Vagina (tissue), 2 donors: ENCODE data around the gene PRDM15. TPM values are rescaled to one million over a fixed set of nuclear protein-coding genes. Genes with fewer than 3 reads are reported as not detected.

Experiments used
- DNase-seq, 2 donors: peaks; one replicate each; pipeline ENCODE4 v3.0.0-alpha.2; 2017; ENCODE audit errors: extremely low spot score in 2 of 2
- H3K27ac ChIP-seq: fragments of 200-600 bp; sonication (generic); one replicate; pipeline ENCODE4 v1.5.1; 2019
- H3K27me3 ChIP-seq: fragments of 200-600 bp; sonication (generic); one replicate; pipeline ENCODE4 v1.5.1; 2019
- H3K36me3 ChIP-seq, 2 donors: fragments of 200-600 bp; sonication (generic); one replicate each; pipeline ENCODE4 v1.5.1; 2017 to 2019
- H3K4me1 ChIP-seq: fragments of 200-600 bp; sonication (generic); one replicate; pipeline ENCODE4 v1.5.1; 2019
- H3K4me3 ChIP-seq, 2 donors: fragments of 200-600 bp; sonication (generic); 1 replicate in 1 of 2; 2 replicates in 1 of 2; pipeline ENCODE4 v1.5.1; 2016 to 2019
- H3K9me3 ChIP-seq: fragments of 200-600 bp; sonication (generic); one replicate; pipeline ENCODE4 v1.5.1; 2019
- POLR2A ChIP-seq, 2 donors: fragments of 450-650 bp; IDR thresholded peaks; one replicate each; pipeline ENCODE4 v1.6.1; 2017; ENCODE audit warnings: antibody characterized with exemption in 2 of 2, mild to moderate bottlenecking in 2 of 2, moderate library complexity in 2 of 2
- POLR2AphosphoS5 ChIP-seq, 2 donors: sonication (generic); formaldehyde crosslinking; IDR thresholded peaks; one replicate each; pipeline ENCODE4 v1.9.0; 2017; ENCODE audit warnings: antibody characterized with exemption in 2 of 2, mild to moderate bottlenecking in 2 of 2, low read depth in 1 of 2; ENCODE audit not compliant: insufficient read depth in 1 of 2
- intact Hi-C: fragments of 100-400 bp; cut with DNase I; formaldehyde crosslinking; loops from one replicate; pipeline ENCODE4 v1.15.1; 2023
- total RNA-seq: library from RNA; depleted of rRNA; stranded (reverse); fragments of >200 nt; gene quantifications from one replicate; pipeline ENCODE4 v1.2.3, GENCODE V29; 2016
- TF ChIP-seq, protein P1 (sequence below), 3 experiments: fragments of 450-650 bp in 2 of 3; fragments of 200-600 bp in 1 of 3; sonication (generic) in 1 of 3; IDR thresholded peaks; one replicate each; pipeline ENCODE4 v1.5.1; 2017 to 2019; ENCODE audit warnings: antibody characterized with exemption in 3 of 3, mild to moderate bottlenecking in 2 of 3, moderate library complexity in 2 of 3

The PRDM15 gene
- total RNA-seq, 1 donor from 2014 or later: 31.2 TPM

DNA sequence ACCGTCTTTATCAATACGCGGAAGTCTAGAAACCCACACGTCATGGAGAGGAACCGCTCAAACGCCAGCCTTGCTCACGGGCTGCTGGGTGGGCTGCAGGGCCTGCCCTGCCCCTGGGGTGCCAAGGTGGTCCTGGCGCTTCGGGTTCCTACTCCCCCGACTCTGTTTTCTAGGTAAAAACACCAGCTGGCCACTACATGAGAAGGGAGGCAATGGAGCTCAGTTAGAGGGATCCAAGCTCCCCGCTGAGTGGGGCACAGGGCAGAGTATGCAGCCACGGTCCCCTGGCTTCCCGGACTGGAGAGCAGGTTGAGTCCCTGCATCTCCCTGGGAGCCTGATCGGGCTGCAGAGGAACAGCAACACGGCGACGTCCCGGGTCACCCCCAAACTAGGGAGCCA lies 71.0 kb downstream of the PRDM15 start:
- no peak for TF ChIP-seq POLR2A (IDR thresholded peaks at IDR 0.05)
- no peak for TF ChIP-seq POLR2AphosphoS5 (IDR thresholded peaks at IDR 0.05; ENCODE audit: insufficient read depth in 1 of 2, low read depth in 1 of 2)
- TF ChIP-seq, protein P1, sequence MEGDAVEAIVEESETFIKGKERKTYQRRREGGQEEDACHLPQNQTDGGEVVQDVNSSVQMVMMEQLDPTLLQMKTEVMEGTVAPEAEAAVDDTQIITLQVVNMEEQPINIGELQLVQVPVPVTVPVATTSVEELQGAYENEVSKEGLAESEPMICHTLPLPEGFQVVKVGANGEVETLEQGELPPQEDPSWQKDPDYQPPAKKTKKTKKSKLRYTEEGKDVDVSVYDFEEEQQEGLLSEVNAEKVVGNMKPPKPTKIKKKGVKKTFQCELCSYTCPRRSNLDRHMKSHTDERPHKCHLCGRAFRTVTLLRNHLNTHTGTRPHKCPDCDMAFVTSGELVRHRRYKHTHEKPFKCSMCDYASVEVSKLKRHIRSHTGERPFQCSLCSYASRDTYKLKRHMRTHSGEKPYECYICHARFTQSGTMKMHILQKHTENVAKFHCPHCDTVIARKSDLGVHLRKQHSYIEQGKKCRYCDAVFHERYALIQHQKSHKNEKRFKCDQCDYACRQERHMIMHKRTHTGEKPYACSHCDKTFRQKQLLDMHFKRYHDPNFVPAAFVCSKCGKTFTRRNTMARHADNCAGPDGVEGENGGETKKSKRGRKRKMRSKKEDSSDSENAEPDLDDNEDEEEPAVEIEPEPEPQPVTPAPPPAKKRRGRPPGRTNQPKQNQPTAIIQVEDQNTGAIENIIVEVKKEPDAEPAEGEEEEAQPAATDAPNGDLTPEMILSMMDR (IDR thresholded peaks at IDR 0.05): no peak
- Histone ChIP-seq H3K36me3 (peaks cover 0 to 9% of the 10 kb centered on the region in 2 donors), H3K27me3 (no peaks in the 10 kb centered on the region), H3K4me3 (no peak overlapping the region), H3K4me1 (no peaks in the 10 kb centered on the region), H3K27ac (no peak overlapping the region), H3K9me3 (no peaks in the 10 kb centered on the region)
- intact Hi-C loops: no loop called here
- DNase-seq: no peak

DNA sequence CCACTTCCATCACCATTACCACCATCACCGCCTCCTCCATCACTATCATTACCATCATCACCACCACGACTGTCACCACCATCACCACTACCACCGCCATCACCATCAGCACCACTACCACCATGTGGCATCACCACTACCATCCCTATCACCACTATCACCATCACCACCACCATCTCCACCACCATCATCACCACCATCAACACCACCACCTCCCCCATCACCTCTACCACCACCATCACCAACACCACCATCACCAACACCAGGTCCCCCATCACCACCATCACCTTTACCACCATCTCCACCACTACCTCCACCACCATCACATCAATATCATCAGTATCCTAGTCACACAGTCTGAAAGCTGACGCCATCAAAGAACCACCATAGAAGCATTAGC lies 72.4 kb downstream of the PRDM15 start:
- no peaks in the 10 kb centered on the region for H3K27me3 ChIP-seq
- H3K36me3 ChIP-seq: peaks cover 0 to 8% of the 10 kb centered on the region in 2 donors
- H3K9me3 ChIP-seq: no peaks in the 10 kb centered on the region
- H3K4me1 ChIP-seq: no peaks in the 10 kb centered on the region
- intact Hi-C loops: no loop called here
- no peak for DNase-seq
- H3K4me3 ChIP-seq: no peak overlapping the region
- TF ChIP-seq, protein P1 (IDR thresholded peaks at IDR 0.05): no peak
- no peak for TF ChIP-seq POLR2AphosphoS5 (IDR thresholded peaks at IDR 0.05; ENCODE audit: insufficient read depth in 1 of 2, low read depth in 1 of 2)
- TF ChIP-seq POLR2A (IDR thresholded peaks at IDR 0.05): no peak
- no peak overlapping the region for H3K27ac ChIP-seq

DNA sequence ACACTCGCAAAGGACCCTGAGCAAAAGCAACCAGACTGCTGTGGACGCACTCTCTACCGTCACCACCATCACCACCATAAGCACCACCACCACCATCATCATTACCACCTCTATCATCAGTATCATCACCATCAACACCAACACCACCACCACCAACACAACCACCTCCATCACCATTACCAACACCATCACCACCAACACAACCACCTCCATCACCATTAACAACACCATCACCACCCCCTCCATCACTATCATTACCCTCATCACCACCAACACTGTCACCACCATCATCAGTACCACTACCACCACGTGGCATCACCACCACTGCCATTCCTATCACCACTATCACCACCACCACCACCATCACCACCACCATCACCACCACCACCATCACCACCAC lies 73.5 kb downstream of the PRDM15 start:
- intact Hi-C loops: no loop called here
- DNase-seq: no peak
- no peaks in the 10 kb centered on the region for H3K9me3 ChIP-seq

DNA sequence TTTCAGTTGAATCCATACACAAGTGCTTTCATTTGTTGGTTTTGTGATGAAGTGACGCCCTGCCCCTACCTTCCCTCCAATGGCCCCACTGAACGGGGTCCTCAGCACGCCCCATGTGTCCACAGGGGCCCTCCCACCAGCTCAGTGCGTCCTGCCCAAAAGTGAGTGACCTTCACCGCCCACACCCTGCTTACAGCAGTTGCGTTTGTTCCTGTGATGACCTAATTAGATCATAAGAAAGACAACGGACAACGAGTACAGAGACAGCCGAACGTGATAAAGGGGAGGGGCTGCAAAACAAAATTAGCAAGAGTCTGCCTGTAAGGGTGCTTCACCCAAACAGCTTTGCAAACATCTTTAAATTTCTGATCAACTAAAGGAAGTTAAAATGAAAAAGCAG lies 74.1 kb downstream of the PRDM15 start:
- H3K36me3 ChIP-seq: peaks cover 0 to 21% of the 10 kb centered on the region in 2 donors
- no peak overlapping the region for H3K4me3 ChIP-seq
- no peak for TF ChIP-seq POLR2AphosphoS5 (IDR thresholded peaks at IDR 0.05; ENCODE audit: insufficient read depth in 1 of 2, low read depth in 1 of 2)
- TF ChIP-seq POLR2A (IDR thresholded peaks at IDR 0.05): no peak
- TF ChIP-seq, protein P1 (IDR thresholded peaks at IDR 0.05): no peak
- no peaks in the 10 kb centered on the region for H3K27me3 ChIP-seq
- intact Hi-C loops: no loop called here
- no peaks in the 10 kb centered on the region for H3K4me1 ChIP-seq
- no peak for DNase-seq
- H3K9me3 ChIP-seq: no peaks in the 10 kb centered on the region
- H3K27ac ChIP-seq: no peak overlapping the region

More for the DNA sequence above, 73.5 kb downstream of the PRDM15 start:
- no peaks in the 10 kb centered on the region for H3K4me1 ChIP-seq
- TF ChIP-seq POLR2A (IDR thresholded peaks at IDR 0.05) (no peak), POLR2AphosphoS5 (IDR thresholded peaks at IDR 0.05; ENCODE audit: insufficient read depth in 1 of 2, low read depth in 1 of 2) (no peak)
- H3K27me3 ChIP-seq: no peaks in the 10 kb centered on the region
- H3K36me3 ChIP-seq: peaks cover 0 to 19% of the 10 kb centered on the region in 2 donors
- no peak overlapping the region for H3K27ac ChIP-seq
- H3K4me3 ChIP-seq: no peak overlapping the region

DNA sequence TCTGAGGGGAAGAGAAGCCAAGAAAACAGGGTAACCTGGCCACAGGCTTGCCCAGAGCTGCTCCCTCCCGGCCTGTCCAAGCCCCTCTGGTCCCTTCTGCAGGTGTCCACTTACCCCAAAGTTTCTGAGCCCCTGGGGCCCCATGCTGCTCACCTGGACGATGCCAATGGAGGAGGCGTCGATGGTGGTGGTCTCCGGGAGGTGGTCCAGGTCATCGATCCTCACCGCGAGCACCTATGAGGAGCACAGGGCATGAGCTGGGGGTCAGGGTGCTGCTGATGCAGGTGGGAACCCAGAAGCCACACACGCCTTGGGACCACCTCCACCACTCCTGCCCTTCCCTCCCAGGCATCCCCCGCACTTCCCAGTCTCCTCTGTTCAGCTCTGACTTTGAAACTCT lies 74.8 kb downstream of the PRDM15 start:
- intact Hi-C loops: no loop called here
- peaks cover 0 to 19% of the 10 kb centered on the region in 2 donors for H3K36me3 ChIP-seq

More for the DNA sequence above, 74.8 kb downstream of the PRDM15 start:
- no peaks in the 10 kb centered on the region for H3K9me3 ChIP-seq
- H3K27ac ChIP-seq: no peak overlapping the region
- H3K4me3 ChIP-seq: no peak overlapping the region
- no peak for DNase-seq
- no peak for TF ChIP-seq POLR2AphosphoS5 (IDR thresholded peaks at IDR 0.05; ENCODE audit: insufficient read depth in 1 of 2, low read depth in 1 of 2)
- TF ChIP-seq, protein P1 (IDR thresholded peaks at IDR 0.05): no peak
- no peak for TF ChIP-seq POLR2A (IDR thresholded peaks at IDR 0.05)
- no peaks in the 10 kb centered on the region for H3K4me1 ChIP-seq
- H3K27me3 ChIP-seq: no peaks in the 10 kb centered on the region
